GM18907 (cell line): ENCODE measurements around the gene EEF1A2.

Experiments used
- ATAC-seq: cut with Tn5 transposase; IDR thresholded peaks from one replicate; pipeline ENCODE4 v1.9.1; 2021; ENCODE audit warnings: mild to moderate bottlenecking, moderate library complexity; ENCODE audit not compliant: unreplicated experiment

The EEF1A2 gene

GRCh38 chr20:63471981-63472831 is 26.7 kb downstream of the EEF1A2 start, which contains the start of gene KCNQ2:
TSS of gene KCNQ2 (minus strand) at chr20:63472655. CDS start at chr20:63472463, 192 bp downstream.
- ATAC-seq, result no peak

- ATAC-seq, result no peak
Observed at GRCh38 chr20:63471717-63471980, 27.2 kb downstream of the EEF1A2 start.

DNA sequence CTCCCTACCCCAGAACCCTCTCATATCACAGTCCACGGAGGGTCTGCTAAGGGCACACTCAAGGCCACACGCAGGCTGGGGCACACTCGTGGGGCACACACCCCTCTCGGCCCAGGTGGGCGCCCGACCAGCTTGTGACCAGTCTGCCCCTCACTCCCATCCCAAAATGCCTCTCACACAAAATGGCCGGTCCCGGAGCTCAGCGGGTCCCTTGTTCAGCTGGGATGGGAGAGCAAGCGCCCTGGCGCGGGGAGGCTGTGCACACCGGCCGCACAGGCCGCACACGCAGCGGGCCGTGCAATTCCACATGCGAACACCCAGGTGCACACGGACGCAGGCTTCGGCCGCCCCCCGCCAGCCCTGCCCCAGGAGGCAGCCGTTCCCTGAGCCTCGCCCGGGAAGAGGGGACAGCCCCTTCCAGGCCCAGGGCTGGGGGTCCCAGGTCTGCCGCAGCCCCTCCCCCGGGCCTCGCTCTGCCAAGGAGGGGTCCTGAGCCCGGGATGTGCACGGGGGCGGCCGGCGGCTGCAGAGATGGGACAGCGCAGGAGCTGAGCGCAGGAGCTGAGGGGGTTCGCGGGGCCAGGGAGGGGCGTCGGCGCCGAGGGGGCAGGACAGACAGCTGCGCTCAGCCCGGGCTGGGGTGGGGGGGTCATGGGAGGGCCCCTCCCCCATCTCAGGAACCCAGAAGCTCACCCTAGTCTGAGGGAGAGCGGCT is 27.7 kb downstream of the EEF1A2 start:
- ATAC-seq, result no peak

DNA sequence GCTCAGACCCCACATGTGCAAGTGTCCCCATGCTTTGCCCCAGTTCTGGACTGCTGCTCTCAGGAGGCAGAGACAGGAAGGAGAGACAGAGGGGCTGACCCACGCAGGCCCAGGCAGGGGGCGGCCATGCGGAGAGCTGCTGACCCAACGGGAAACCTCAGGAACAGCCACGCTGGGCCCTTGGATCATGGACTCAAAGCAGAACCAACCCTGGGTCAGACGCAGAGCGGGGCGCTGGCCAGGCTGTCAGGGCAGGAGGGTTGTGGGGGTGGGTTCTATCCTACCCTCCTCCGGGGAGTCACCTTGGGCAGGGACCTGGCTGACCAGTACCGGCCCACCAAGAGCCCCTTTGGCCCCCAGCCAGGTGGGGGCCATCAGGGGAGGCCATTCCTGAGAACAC is 28.5 kb downstream of the EEF1A2 start:
- ATAC-seq, result no peak

GRCh38 chr20:63469713-63470101 is 29.2 kb downstream of the EEF1A2 start:
- no peak for ATAC-seq

DNA sequence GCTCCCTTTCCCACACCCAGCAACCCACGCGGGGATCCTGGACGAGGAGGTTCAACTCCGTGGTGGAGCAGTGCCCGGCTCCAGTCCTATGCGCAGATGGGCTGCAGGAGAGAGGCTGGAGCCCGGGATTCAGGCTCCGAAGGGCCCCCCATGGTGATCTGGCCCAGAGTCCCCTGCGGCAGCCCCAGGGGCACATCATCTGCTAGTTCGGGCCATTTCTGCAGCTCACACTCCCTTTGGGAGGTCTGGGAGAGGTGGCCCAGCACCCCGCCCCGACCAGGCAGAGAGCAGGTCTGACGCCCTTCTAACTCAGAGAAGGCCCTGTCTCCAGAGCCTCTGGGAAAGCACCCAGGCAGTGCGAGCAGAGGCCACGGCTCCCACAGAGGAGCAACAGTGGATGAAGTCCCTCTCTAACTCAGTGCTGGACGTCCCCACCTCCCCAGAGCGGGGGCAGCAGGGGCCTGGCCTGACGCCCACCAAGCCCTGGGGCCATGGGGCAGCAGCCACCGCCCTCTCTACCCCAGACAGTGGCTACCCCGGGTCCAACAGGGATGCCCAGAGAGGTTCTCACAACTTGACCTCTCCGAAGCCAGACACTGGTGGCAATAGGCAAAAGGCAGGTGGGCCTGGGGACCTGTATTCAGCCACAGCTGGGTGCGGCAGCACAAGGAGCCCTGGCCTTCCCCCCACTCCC is 29.7 kb downstream of the EEF1A2 start:
- no peak for ATAC-seq

GRCh38 chr20:63468421-63468820 is 30.5 kb downstream of the EEF1A2 start:
- ATAC-seq, result no peak

- ATAC-seq, result no peak
Observed at GRCh38 chr20:63467294-63468083, 31.4 kb downstream of the EEF1A2 start.

DNA sequence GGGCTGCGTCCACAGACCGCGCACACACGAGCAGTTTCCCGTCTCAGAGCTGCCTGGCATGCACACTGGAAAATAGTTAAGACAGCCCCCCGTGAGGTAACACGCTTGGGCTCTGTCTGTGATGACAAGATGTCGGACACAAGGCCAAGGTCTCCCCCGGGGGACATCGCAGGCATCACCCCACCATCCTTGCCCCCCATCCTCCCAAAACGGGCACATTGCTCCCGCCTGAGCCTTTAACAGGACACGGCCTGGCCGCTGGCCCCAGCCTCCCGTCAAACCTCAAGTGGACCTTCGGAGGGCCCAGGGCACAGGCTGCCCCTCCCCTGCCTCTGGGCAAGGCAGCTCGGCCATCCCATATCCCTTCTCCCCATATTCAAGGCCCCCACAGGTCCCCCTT is 32.0 kb downstream of the EEF1A2 start:
- ATAC-seq, result no peak

DNA sequence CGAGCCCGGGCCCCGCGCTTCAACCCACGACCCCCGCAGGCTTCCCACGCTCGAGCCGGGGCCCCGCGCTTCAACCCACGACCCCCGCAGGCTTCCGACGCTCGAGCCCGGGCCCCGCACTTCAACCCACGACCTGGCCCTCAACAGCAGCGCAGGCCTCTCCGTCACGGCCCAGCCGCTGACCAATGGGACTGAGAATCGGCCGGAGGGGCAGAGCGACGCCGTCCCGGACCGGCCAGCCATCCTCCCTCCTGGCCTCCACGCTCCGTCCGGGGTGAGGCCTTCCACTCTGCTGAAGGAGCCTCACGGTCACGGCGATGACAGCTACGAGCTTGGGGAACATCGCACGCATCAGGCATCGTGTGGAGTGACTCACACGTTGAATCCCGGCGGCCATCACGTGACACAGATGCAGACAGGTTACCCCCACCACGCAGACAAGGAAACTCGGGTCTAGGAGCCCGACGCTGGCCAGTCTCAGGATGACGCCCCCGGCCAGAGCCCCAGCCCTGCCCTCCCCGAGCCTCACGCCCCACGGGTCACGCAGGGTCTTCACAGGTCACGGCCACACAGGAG is 32.5 kb downstream of the EEF1A2 start:
- ATAC-seq, result no peak

DNA sequence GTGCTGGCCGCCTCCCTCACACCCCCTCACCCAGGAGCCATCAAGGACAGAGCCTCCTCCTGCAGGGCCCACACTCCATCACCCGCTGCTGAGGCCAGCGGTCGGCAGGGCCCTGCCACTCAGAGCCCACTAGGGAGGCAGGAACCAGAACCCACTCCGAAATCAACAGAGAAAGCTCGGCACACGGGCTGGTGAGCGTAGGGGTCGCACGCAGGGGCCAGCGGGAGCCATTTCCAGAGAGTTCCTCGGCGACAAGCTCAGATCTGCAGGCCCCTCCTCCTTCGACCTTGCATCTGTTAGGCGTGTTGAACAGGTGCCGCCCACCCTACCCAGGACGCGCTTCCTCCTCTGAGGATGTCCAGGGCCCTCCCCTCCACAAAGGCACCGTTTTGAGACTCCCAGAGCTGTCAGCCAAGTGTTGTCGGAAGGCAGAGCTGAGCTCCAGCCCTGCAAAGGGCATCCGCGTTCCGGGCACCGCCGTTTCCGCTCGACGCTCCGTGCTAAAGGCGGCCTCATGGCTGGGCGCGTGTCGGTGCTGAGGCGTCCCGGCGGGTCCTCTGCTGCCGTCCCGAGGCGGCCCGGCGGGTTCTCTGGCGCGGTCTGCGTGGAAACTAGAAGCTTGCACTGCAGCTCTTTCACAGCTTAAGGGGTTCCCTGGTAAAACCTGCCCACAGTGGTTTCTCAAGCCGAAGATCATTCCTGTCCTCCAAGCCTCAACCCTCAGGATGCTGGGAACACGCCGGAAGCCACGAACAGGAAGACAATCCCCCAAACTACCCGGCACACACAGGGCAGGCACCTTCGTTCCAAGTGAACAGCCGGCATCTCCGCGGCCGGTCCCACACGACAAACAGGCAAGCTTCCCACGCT is 33.3 kb downstream of the EEF1A2 start:
- no peak for ATAC-seq

GRCh38 chr20:63464289-63464635 is 34.6 kb downstream of the EEF1A2 start:
- ATAC-seq, result no peak

DNA sequence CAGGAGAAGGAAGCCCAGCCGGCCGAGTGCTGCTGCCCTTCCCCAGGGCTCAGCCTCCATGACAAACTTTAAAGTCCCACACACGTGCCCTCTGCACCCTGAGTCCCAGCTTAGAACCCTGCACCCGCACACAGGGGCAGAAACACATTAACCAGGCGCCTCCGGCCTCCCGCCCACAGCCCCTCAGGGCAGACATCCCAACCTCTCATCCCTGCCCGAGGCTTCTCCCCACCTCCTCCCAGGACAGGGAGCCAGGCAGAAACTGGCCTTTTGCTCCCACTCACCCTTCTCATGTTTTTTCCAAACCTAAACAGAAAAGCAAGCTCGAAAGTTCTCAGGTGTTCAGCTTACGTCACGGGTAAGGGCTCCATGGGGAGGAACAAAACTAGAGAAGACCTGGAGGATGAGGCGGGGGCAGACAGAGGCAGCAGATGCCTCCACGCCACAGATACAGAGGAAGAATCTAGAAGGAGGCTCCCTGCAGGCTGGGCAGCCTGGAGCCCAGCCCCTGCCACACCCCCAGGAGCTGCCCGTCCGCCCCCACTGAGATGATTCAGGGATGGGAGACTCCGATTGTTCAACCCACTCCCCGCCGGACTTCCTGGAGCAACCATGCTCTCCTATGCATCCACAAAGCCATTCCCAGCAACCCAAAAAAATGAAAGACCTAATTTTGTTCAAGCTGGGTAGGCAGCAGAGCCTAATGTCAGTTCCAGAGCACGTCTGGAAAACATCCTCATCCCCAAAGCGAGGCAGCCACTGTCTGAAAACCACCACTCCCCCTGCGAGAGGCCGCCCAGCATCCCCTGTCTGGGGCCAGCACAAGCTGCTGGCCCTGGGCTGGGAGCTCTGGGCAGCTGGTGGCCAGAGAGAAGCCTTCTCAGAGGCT is 35.2 kb downstream of the EEF1A2 start:
- no peak for ATAC-seq

GRCh38 chr20:63462244-63462643 is 36.6 kb downstream of the EEF1A2 start:
- ATAC-seq, result no peak

DNA sequence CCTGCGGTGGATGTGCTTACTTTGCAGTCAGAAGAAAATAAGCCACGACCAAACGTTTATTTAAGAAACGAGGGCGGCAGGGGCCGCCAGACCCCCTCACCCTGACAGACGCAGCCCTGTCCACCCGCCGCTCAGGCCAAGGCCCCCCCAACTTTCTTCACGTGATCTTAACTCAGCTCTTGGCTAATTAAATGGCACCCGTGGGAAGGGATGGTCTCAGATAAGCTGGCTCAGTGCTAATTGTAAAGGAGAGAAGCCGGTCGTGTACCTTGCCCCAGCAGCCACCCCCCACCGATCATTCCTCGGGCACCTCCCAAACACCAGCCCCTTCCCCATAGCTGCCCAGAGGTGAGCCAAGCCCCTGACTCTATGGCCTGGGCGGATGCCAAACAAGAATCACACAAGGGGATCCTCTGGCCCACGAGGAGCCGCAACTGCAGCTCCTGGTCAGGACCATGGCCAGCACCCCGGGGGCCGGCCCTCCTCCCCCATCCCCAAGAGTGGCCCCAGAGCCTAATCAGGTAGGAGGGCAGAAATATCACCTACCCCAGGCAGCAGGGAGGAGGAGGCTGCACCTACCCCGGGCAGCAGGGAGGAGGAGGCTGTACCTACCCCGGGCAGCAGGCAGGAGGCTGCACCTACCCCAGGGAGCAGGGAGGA is 37.6 kb downstream of the EEF1A2 start:
- ATAC-seq, result no peak

DNA sequence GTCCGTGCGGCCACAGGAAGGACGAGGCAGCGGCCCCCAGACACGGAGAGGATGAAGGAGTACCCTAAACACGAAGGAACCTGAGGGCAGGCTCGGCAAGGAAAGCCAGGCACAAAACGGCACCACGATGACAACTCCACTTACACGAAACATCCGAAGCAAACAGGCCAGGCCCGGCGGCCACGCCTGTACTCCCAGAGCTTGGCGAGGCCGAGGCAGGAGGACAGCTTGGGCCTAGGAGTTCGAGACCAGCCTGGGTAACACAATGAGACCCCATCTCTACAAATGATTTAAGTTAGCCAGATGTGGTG is 39.9 kb downstream of the EEF1A2 start:
- ATAC-seq, result no peak

DNA sequence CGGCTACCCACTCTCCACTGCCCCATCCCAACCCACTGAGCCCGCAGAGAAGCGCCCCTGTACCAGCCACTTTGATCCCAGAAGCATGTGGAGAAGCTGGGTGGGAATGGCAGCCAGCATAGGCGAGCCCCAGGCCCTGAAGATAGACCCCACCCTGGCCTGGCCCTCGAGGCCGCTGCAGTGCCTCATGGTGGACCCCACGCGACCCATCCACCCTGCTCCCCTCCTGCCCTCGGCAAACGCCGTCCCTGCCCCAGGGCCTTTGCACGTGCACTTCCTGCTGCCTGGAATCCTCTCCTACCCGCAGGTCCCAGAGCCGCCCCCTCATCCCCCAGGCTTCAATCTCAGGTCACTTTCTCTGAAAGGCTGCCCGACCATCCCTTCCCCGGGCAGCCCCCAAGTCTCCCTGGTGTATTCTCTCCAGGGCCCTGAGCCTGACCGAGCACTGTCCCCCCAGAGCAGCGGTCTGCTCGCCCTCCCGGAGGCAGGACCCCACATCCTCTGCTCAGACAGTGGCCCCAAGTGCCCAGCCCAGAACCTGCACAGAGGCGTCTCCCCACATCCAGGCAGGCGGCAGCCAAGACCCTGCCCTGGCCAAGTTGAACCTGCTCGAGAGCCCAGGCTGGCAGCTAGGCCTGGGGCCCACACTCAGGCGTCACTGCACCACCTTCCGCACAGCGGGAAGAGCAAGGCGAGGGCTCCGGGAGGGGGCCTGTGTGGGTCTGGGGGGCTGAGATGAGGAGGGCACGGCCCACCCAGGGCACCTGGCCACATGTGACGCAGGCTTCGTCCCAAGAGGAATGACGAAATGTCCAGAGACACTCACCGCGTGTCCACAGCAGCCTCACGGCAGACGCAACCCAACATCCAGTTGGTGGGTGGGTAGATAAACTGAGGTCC is 40.5 kb downstream of the EEF1A2 start:
- no peak for ATAC-seq

DNA sequence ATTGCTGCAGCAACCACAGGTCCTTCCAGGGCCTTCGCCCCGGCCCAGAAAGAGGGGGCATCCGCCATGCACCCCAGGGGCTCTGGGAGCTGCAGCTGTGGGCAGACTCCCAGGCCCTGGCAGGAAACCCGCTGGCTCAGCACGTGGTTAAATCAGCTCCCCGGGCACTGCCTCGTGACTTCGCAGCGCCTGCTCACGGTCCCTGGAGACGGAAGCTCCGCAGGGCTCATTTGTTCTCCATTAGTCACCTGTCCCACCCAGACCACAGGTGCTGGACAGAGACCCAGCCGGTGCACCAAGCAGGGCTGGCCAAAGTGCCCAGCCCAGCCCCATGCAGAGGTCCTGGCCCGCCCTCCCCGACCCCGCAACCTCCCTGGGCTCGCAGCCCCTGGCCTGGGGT is 41.1 kb downstream of the EEF1A2 start:
- no peak for ATAC-seq
